ENCODE measurements around the gene PLA2G4B.

The PLA2G4B gene

DNA sequence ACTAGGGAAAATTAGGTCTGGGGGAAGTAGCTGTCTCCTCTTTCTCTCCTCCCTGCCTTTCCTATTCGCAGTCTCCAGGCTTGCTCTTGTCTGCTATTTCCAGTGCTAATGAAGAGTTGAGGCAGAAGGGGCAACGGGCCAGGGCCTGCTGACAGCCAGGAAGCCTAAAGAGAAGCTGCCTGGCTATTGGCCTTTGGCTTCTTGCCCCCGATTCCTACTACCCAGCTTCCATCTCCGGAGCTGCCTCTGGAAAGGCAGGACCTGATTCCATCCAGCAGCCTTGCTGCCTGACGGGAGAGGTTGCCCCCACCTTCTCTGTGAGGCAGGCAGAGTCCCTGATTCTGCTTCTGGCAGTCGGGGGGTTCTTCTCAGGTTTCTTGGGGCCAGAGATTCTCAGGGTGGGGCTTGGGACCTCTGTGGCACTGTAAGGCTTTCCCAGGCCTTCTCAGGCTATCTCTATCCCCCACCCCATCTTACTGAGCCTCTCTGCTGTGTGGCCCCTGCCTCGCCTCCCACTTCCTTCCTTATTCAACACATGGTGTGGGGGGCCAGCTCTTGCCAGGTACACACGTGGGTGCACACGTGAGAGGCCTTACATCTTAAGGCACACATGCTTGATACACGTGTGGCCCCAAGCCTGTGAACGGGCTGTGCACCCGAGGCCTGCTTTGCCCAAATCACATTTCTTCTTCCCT lies 29.0 kb upstream of the PLA2G4B start:
- no peak for DNase-seq

DNA sequence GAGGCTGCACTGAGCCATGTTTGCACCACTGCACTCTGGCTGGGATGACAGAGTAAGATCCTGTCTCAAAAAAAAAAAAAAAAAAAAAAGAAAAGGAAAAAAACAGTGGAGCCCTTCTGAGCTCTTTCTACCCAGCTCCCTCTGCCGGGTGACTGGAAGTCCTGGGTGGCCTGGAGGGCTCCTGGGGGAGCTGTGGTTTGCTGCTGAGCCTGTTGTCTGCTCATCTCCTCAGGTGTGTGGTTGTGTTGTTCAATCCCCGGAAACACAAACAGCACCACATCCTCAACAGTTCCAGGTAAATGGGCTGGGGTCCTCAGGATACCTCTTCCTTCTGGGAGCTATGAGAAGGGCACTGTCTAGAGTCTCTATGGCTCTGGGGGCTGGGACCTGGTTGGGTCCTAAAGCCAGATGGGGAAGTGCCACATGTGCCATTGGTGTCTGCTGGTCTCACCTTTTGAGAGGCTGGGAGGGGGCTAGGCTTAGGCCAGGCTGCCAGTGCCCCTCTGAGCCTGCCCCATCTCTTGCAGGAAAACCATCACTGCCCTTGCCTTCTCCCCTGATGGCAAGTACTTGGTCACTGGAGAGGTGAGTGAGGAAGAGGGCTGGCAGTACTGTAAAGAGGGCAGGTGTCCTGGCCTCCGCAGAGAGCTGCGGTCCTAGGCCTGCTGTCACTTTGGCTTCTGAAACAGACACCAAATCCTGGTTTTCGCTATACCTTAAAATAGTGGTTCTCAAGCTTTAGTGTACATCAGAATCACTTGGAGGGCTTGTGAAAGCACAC lies 27.8 kb upstream of the PLA2G4B start:
- no peak for DNase-seq

DNA sequence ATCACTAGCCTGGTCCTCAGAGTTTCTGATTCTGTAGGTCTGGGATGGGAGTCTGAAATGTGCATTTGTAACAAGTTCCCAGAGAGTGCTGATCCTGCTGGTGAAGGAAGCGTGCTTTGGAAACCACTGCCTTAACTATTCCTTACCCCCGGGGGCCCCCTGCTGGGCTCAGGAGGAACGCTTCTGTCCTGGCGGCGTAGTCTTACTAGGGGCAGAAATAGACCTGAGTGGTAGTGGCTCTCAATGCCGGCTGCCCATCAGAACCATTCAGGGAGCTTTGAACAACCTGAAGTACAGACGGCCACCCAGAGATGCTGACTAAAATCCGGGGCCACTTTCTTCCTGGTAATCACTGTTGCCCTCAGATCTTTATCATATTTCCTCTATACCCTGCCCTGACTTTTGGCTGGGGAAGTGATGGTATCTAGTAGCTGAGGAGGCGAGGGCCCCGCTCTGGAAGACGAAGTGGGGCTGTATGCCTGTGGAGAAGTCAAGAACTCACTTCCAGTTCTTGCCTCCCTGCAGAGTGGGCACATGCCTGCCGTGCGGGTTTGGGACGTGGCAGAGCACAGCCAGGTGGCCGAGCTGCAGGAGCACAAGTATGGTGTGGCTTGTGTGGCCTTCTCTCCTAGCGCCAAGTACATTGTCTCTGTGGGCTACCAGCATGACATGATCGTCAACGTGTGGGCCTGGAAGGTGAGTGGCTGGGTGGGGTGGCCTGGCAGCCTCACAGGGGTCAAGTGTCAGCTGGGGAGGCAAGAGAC lies 27.0 kb upstream of the PLA2G4B start:
- peak; percentile 78 to 82 for DNase-seq

GRCh38 chr15:41812820-41813375 lies 25.7 kb upstream of the PLA2G4B start:
- no peak for DNase-seq

DNA sequence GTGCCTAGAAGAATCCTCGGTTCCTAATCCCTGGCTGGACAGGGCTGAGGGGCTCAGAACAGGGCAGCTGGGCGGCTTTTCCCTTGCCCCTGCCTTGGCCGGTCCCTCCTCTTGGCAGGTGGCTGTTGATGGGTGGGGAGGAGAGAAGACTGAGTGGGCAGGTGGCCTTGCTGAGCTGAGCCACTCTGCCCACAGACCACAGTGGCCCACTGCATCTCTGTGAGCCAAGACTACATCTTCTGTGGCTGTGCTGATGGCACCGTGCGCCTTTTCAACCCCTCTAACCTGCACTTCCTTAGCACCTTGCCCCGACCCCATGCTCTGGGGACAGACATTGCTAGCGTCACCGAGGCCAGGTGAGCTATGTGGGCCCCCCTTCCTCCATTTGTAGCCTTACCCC lies 25.2 kb upstream of the PLA2G4B start:
- no peak for DNase-seq

DNA sequence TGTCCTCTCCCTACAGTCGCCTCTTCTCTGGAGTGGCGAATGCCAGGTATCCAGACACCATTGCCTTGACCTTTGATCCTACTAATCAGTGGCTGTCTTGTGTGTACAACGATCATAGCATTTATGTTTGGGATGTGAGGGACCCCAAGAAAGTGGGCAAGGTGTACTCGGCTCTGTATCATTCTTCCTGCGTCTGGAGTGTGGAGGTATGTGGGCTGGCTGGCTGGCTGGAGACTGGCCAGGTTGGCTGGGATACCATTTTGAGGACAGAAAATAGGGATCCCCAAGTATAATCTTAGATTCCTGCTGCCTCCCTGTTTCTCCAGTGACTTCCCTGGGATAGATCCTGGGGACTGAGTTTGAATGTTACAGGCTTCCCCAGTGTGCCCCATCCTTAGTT lies 24.1 kb upstream of the PLA2G4B start:
- no peak for DNase-seq

GRCh38 chr15:41816788-41817187 lies 21.9 kb upstream of the PLA2G4B start:
- DNase-seq: no peak

GRCh38 chr15:41817327-41817726 lies 21.3 kb upstream of the PLA2G4B start:
- no peak for DNase-seq

- no peak for DNase-seq
Observed at GRCh38 chr15:41817781-41818180, 20.9 kb upstream of the PLA2G4B start.

- DNase-seq: no peak
Observed at GRCh38 chr15:41819455-41820050, 19.1 kb upstream of the PLA2G4B start.

DNA sequence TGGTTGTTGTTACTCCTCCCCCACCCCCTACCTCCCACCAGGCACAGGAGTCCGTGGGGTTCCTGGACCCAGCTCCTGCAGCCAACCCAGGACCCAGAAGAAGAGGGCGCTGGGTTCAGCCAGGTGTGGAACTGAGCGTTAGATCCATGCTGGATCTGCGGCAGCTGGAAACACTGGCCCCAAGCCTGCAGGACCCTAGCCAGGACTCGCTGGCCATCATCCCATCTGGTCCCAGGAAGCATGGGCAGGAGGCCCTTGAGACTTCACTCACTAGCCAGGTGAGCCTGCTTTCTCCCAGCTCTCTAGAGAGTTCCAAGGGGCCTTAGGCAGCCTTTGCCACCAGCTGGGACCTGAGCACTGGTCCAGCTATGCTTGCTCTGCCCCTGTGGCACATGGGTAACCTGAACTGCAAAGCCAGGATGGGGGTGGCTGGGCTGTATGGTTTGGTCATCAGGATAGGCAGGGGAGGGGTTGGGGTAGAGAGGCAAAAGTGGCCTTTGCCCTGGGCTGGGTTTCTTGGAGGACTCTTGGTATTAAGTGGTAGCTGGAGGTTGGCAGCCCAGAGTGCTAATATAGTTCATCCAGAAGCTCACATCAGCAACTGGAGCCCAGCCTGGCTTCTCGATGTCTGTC lies 17.7 kb upstream of the PLA2G4B start:
- DNase-seq: no peak

- no peak for DNase-seq
Observed at GRCh38 chr15:41821831-41822230, 16.8 kb upstream of the PLA2G4B start.

- DNase-seq: no peak
Observed at GRCh38 chr15:41822471-41822870, 16.2 kb upstream of the PLA2G4B start.

DNA sequence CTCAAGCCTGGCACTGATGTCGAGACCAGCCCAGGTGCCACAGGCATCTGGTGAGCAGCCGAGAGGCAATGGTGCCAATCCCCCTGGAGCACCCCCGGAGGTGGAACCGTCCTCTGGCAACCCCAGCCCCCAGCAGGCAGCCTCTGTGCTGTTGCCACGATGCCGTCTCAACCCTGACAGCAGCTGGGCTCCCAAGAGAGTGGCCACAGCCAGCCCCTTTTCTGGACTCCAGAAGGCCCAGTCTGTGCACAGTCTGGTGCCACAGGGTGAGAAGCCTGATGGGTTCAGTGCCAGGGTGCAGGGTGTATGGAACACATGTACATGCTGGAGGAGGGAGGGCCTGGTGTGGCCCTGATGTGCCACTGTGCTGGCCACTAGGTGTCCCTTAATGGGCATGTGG lies 15.7 kb upstream of the PLA2G4B start:
- no peak for DNase-seq

DNA sequence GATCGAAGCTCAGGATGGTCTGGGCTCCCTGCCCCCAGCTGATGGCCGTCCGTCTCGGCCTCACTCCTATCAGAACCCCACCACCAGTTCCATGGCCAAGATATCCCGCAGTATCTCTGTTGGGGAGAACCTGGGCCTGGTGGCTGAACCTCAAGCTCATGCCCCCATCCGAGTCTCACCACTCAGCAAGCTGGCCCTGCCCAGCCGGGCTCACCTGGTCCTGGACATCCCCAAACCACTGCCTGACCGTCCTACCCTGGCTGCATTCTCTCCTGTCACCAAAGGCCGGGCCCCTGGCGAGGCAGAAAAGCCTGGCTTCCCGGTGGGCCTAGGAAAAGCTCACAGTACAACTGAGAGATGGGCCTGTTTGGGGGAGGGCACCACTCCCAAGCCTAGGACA lies 15.1 kb upstream of the PLA2G4B start:
- DNase-seq: no peak

DNA sequence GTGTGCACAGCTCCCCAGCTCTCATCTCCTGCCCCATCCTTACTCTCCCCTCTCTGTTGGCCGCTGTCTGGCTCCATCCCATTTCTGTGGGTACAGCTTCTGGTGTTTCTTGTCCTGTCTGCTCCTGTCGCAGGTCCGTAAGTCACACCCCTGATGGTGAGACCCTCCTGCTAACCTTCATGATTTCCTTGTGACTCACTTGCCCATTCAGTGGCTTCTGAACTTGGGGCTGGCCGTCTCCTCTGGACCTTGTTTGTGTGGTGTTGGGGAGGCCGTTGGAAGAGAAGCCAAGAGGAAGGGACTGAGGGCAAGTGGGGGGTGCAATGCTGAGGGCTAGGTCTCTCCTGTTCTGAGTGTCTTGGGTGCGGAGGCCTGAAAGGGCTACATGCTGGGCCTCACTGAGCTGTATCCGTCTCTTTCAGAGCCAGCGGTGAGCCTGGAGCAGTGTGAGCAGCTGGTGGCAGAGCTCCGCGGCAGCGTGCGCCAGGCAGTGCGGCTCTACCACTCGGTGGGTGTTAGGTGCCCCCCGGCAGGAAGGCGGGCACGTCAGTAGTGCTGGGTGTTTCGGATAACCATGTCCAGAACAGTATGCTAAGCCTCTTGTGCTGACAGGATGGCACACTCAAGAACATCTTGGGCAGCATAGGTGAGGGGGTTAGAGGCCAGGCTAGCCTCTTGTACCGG lies 14.4 kb upstream of the PLA2G4B start:
- no peak for DNase-seq

DNA sequence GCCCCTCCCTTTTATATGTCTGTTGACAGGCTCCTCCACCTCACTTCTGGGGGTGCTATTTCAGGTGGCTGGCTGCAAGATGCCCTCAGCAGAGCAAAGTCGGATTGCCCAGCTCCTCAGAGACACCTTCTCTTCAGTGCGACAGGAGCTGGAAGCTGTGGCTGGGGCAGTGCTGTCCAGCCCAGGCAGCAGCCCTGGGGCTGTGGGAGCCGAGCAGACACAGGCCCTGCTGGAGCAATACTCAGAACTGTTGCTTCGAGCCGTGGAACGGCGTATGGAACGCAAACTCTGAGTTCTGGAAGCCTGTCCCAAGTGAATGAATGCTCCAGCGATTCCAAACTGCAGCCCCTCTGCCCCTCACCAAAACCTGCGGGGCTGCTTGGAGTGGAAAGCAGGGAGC lies 13.5 kb upstream of the PLA2G4B start:
- DNase-seq: no peak

GRCh38 chr15:41825572-41826535 lies 12.8 kb upstream of the PLA2G4B start:
- no peak for DNase-seq

GRCh38 chr15:41827290-41827879 lies 11.3 kb upstream of the PLA2G4B start:
- DNase-seq: no peak
